Panc1 (cell line): ENCODE results near the gene MRAP. TPM values are rescaled to one million over a fixed set of nuclear protein-coding genes. Genes with fewer than 3 reads are reported as not detected.

Source experiments
- ATAC-seq: fragments of 200-7000 bp; cut with Tn5 transposase; 2 replicates; pipeline ENCODE4 v1.9.1; 2020; ENCODE audit warnings: mild to moderate bottlenecking, moderate library complexity
- BruUV-seq: library from RNA; stranded (reverse); fragments of 400-500 nt; replicated peaks from 2 replicates; lab custom pipeline; 2021; lab: Mats Ljungman, UMichigan
- CTCF ChIA-PET: fragments of 300-600 bp; sonication (Branson Sonifier 250); formaldehyde crosslinking; loops from one replicate; lab custom pipeline; 2022; ENCODE audit warnings: antibody characterized with exemption; lab: Charles Lee
- POLR2A ChIA-PET: fragments of 300-600 bp; sonication (Branson Sonifier 250); formaldehyde crosslinking; loops from one replicate; lab custom pipeline; 2022; ENCODE audit warnings: antibody characterized with exemption; lab: Charles Lee
- DNase-seq: peaks from one replicate; pipeline ENCODE4 v3.0.0-alpha.2; 2010; ENCODE audit warnings: low read depth, low spot score
- H3K27ac ChIP-seq: 2 replicates; pipeline ENCODE4 v1.5.1; 2011; ENCODE audit warnings: mild to moderate bottlenecking, low read length, inconsistent platforms
- H3K27me3 ChIP-seq: fragments of 200-500 bp; sonication (Bioruptor generic); 2 replicates; pipeline ENCODE4 v1.6.0; 2014; ENCODE audit warnings: low read length, inconsistent platforms; ENCODE audit not compliant: control insufficient read depth, insufficient read depth
- H3K36me3 ChIP-seq: fragments of 200-500 bp; sonication (Bioruptor generic); 2 replicates; pipeline ENCODE4 v1.5.1; 2014; ENCODE audit warnings: inconsistent platforms, mild to moderate bottlenecking, low read length, moderate library complexity; ENCODE audit not compliant: control insufficient read depth, insufficient read depth
- H3K4me1 ChIP-seq: 2 replicates; pipeline ENCODE4 v1.5.1; 2011; ENCODE audit warnings: inconsistent platforms, mild to moderate bottlenecking, low read length, moderate library complexity; ENCODE audit not compliant: control insufficient read depth, insufficient read depth
- H3K4me3 ChIP-seq, 2 experiments: 2 replicates each; pipeline ENCODE4 v1.5.1; 2011 to 2012; ENCODE audit warnings: low read depth in 2 of 2, low read length in 2 of 2, mild to moderate bottlenecking in 2 of 2, inconsistent platforms in 1 of 2, moderate library complexity in 1 of 2
- H3K9me3 ChIP-seq: fragments of 200-500 bp; sonication (Bioruptor generic); 2 replicates; pipeline ENCODE4 v1.5.1; 2014; ENCODE audit warnings: low read depth, mild to moderate bottlenecking, inconsistent platforms, low read length, moderate library complexity; ENCODE audit not compliant: control insufficient read depth, insufficient read depth
- CTCF ChIP-seq: fragments of 450-650 bp; IDR thresholded peaks from 2 replicates; pipeline ENCODE4 v1.5.1; 2017; ENCODE audit warnings: mild to moderate bottlenecking
- POLR2AphosphoS5 ChIP-seq: IDR thresholded peaks from 2 replicates; pipeline ENCODE4 v1.6.1; 2012; ENCODE audit warnings: mild to moderate bottlenecking, low read depth, low read length, moderate library complexity
- SIN3A ChIP-seq: IDR thresholded peaks from 2 replicates; pipeline ENCODE4 v1.6.1; 2012; ENCODE audit warnings: low read depth, mild to moderate bottlenecking, low read length, moderate library complexity, borderline replicate concordance; ENCODE audit not compliant: insufficient read depth
- TCF7L2 ChIP-seq: IDR thresholded peaks from 2 replicates; pipeline ENCODE4 v1.6.1; 2011; ENCODE audit warnings: mild to moderate bottlenecking, low read depth, low read length, inconsistent platforms
- in situ Hi-C: cut with HindIII; loops from 2 replicates; pipeline ENCODE4 v1.10.0; 2016; ENCODE audit warnings: low sequenced_read_pairs, low pct_unique_long_range_greater_than_20kb
- intact Hi-C: fragments of 100-400 bp; cut with micrococcal nuclease; formaldehyde crosslinking; loops from one replicate; pipeline ENCODE4 v1.10.0; 2022; ENCODE audit not compliant: unreplicated experiment
- total RNA-seq: library from RNA; stranded (reverse); gene quantifications from one replicate; pipeline ENCODE4 v1.2.1, GENCODE V29; 2021; ENCODE audit not compliant: unreplicated experiment
- TF ChIP-seq, protein P1 (sequence below), 2 experiments: IDR thresholded peaks; 2 replicates each; pipeline ENCODE4 v1.6.1; 2011 to 2012; ENCODE audit warnings: low read depth in 2 of 2, control low read depth in 1 of 2, low read length in 1 of 2, mild to moderate bottlenecking in 1 of 2, moderate library complexity in 1 of 2; ENCODE audit not compliant: insufficient read depth in 1 of 2

The MRAP gene
- total RNA-seq, 1 experiment from 2014 or later: not detected

DNA sequence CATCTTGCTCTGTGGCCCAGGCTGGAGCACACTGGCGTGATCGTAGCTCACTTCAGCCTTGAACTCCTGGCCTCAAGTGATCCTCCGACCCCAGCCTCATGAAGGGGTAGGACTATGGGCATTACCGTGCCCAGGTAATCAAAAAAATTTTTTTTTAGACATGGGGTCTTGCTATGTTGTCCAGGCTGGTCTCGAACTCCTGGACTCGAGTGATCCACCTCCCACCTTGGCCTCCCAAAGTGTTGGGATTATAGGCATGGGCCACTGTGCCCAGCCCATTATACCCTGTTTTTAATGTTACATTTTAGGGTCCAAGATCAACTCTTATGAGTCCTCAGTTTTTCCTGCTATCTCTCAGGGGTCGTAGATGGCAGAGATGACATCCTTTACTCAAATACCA, 6.3 kb downstream of the MRAP start:
- in situ Hi-C loops (no loop called here), intact Hi-C loops (no loop called here)
- Histone ChIP-seq H3K36me3 (no peaks in the 10 kb centered on the region; the same call in 1 of the 2 replicates), H3K4me3 (no peak overlapping the region), H3K4me1 (no peaks in the 10 kb centered on the region), H3K27me3 (no peaks in the 10 kb centered on the region), H3K9me3 (no peaks in the 10 kb centered on the region), H3K27ac (no peak overlapping the region)
- no TSS peak for BruUV-seq
- DNase-seq (no peak), ATAC-seq (no peak)
- TF ChIP-seq, protein P1, sequence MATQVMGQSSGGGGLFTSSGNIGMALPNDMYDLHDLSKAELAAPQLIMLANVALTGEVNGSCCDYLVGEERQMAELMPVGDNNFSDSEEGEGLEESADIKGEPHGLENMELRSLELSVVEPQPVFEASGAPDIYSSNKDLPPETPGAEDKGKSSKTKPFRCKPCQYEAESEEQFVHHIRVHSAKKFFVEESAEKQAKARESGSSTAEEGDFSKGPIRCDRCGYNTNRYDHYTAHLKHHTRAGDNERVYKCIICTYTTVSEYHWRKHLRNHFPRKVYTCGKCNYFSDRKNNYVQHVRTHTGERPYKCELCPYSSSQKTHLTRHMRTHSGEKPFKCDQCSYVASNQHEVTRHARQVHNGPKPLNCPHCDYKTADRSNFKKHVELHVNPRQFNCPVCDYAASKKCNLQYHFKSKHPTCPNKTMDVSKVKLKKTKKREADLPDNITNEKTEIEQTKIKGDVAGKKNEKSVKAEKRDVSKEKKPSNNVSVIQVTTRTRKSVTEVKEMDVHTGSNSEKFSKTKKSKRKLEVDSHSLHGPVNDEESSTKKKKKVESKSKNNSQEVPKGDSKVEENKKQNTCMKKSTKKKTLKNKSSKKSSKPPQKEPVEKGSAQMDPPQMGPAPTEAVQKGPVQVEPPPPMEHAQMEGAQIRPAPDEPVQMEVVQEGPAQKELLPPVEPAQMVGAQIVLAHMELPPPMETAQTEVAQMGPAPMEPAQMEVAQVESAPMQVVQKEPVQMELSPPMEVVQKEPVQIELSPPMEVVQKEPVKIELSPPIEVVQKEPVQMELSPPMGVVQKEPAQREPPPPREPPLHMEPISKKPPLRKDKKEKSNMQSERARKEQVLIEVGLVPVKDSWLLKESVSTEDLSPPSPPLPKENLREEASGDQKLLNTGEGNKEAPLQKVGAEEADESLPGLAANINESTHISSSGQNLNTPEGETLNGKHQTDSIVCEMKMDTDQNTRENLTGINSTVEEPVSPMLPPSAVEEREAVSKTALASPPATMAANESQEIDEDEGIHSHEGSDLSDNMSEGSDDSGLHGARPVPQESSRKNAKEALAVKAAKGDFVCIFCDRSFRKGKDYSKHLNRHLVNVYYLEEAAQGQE (IDR thresholded peaks at IDR 0.05; ENCODE audit: insufficient read depth in 1 of 2, low read depth in 2 of 2, low read length in 1 of 2): no peak
- TF ChIP-seq TCF7L2 (no peak), CTCF (no peak), SIN3A (no peak)
- ChIA-PET POLR2A (no interaction called here), CTCF (interaction anchor here (0.6 kb wide), 1 partner anchor 296 kb away, joined by 4 read pairs; no protein-coding TSS in a partner anchor)

DNA sequence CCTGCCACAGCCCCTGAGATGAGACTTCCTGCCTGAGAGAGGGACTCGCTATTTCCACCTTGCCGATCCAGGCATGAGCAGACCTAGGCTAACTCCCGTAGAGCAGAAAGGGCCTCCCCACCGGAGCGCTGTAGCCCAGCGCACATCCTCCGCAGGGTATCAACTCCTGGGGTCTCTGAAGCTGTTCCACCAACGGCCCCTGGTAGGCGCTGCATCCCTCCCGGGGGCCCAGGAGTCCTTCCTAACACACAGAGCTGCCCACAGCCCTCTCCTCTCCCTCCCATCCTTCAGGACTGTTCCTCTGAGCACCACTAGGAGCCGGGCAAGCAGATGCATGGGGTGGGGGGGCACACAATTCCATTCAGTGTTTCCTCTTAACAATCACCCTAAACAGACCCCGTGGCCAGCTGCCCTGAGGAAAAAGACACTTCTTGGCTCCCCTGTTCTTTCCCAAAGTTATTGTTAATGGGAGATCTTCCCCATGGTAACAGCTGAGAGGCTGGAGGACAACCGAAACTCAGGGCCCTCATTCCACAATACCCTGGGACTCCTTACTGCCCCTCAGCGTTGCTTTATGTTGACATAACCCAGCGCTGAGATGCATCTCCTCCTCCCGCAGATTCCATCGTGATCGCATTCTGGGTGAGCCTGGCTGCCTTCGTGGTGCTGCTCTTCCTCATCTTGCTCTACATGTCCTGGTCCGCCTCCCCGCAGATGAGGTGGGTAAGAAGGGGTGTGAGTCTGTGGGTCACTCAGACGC, 7.5 kb downstream of the MRAP start:
- in situ Hi-C loops: no loop called here
- BruUV-seq: no TSS peak
- POLR2A ChIA-PET: no interaction called here
- TF ChIP-seq CTCF (no peak), TCF7L2 (no peak), POLR2AphosphoS5 (no peak), SIN3A (no peak)
- TF ChIP-seq, protein P1 (IDR thresholded peaks at IDR 0.05; ENCODE audit: insufficient read depth in 1 of 2, low read depth in 2 of 2, low read length in 1 of 2): no peak
- DNase-seq (no peak), ATAC-seq (peak; percentile 65; the same call in 1 of the 2 replicates)
- H3K4me1 ChIP-seq: no peaks in the 10 kb centered on the region
- intact Hi-C loops: no loop called here
- no peaks in the 10 kb centered on the region for H3K9me3 ChIP-seq
- no peak overlapping the region for H3K4me3 ChIP-seq
- H3K36me3 ChIP-seq: no peaks in the 10 kb centered on the region; the same call in 1 of the 2 replicates
- CTCF ChIA-PET: no interaction called here
- no peaks in the 10 kb centered on the region for H3K27me3 ChIP-seq
- no peak overlapping the region for H3K27ac ChIP-seq
